ENCODE data around the gene SEZ6L.

Gene SEZ6L

GRCh38 chr22:26246552-26246951 lies 77.3 kb downstream of the SEZ6L start:
- DNase-seq: no peak

GRCh38 chr22:26251869-26252268 lies 82.6 kb downstream of the SEZ6L start:
- no peak for DNase-seq

GRCh38 chr22:26259510-26259909 lies 90.2 kb downstream of the SEZ6L start:
- DNase-seq: peak; percentile 61

- DNase-seq: no peak
Measured at GRCh38 chr22:26264162-26264561, 94.9 kb downstream of the SEZ6L start.

- no peak for DNase-seq
Measured at GRCh38 chr22:26265281-26265680, 96.0 kb downstream of the SEZ6L start.

- no peak for DNase-seq
Measured at GRCh38 chr22:26265909-26266308, 96.6 kb downstream of the SEZ6L start.

GRCh38 chr22:26267856-26268255 lies 98.6 kb downstream of the SEZ6L start:
- no peak for DNase-seq

- DNase-seq: no peak
Measured at GRCh38 chr22:26269572-26269971, 100.3 kb downstream of the SEZ6L start.

- DNase-seq: no peak
Measured at GRCh38 chr22:26271427-26271826, 102.2 kb downstream of the SEZ6L start.

- DNase-seq: no peak
Measured at GRCh38 chr22:26273011-26273675, 103.9 kb downstream of the SEZ6L start.

GRCh38 chr22:26276529-26277160 lies 107.4 kb downstream of the SEZ6L start:
- no peak for DNase-seq

GRCh38 chr22:26281941-26282340 lies 112.7 kb downstream of the SEZ6L start:
- peak; percentile 71 for DNase-seq

GRCh38 chr22:26283330-26283729 lies 114.1 kb downstream of the SEZ6L start:
- no peak for DNase-seq

GRCh38 chr22:26285632-26286031 lies 116.4 kb downstream of the SEZ6L start:
- no peak for DNase-seq

GRCh38 chr22:26286091-26286820 lies 117.0 kb downstream of the SEZ6L start:
- DNase-seq: peak; percentile 43

GRCh38 chr22:26287382-26288225 lies 118.3 kb downstream of the SEZ6L start:
- DNase-seq: peak; percentile 37

GRCh38 chr22:26289611-26290101 lies 120.4 kb downstream of the SEZ6L start:
- DNase-seq: no peak

GRCh38 chr22:26291940-26292666 lies 122.8 kb downstream of the SEZ6L start:
- DNase-seq: no peak

- no peak for DNase-seq
Measured at GRCh38 chr22:26292667-26292995, 123.4 kb downstream of the SEZ6L start.

GRCh38 chr22:26295563-26296126 lies 126.4 kb downstream of the SEZ6L start:
- DNase-seq: no peak

GRCh38 chr22:26298605-26299310 lies 129.5 kb downstream of the SEZ6L start:
- DNase-seq: no peak
